ENCODE measurements around the gene KSR1. TPM values are rescaled to one million over a fixed set of nuclear protein-coding genes. Genes with fewer than 3 reads are reported as not detected.

KSR1 gene
- total and polyA plus RNA-seq, 10 of the 15 experiments (the other 5 are each of a cell fraction or from before 2014, with no cell fraction given): 0.97 to 66.6 (median 22.9) TPM

- ChIA-PET POLR2A (interaction anchor here (0.6 to 1.2 kb wide), 3 partner anchors 12 to 1288 kb away, joined by 3 to 4 read pairs (median 4); no protein-coding TSS in a partner anchor), CTCF (interaction anchor here (0.7 to 1.9 kb wide), 3 partner anchors 9 to 111 kb away, joined by 3 to 7 read pairs (median 6); no protein-coding TSS in a partner anchor), RAD21 (ENCODE audit: unreplicated experiment) (interaction anchor here (1.1 kb wide), 1 partner anchor 8 kb away, joined by 3 read pairs; no protein-coding TSS in a partner anchor), SMC1A (ENCODE audit: uncharacterized antibody, unreplicated experiment) (interaction anchor here (0.7 to 8.9 kb wide), 2 partner anchors 15 to 55 kb away, joined by 3 to 56 read pairs; no protein-coding TSS in a partner anchor)
- Histone ChIP-seq H2AFZ (ENCODE audit: control insufficient read depth, low read depth, low read length) (no peak overlapping the region), H4K20me1 (ENCODE audit: control insufficient read depth, insufficient read depth) (no peaks in the 10 kb centered on the region), H3K4me3 (no peak overlapping the region), H3K27me3 (replicated peaks in 1 of 2; ENCODE audit: control insufficient read depth in 2 of 2, insufficient read depth in 2 of 2, low read length in 1 of 2) (no peaks in the 10 kb centered on the region), H3K9me3 (replicated peaks; ENCODE audit: control insufficient read depth, insufficient read depth, low read length) (peaks cover 11% of the 10 kb centered on the region; the same call in 2 of the 3 replicates), H3K36me3 (ENCODE audit: control insufficient read depth in 2 of 2, insufficient read depth in 2 of 2, low read length in 1 of 2) (peaks cover 2 to 20% of the 10 kb centered on the region in 2 experiments), H3K9ac (ENCODE audit: control insufficient read depth, insufficient read depth, low read length) (no peak overlapping the region), H3K4me2 (ENCODE audit: control insufficient read depth, insufficient read depth) (no peak overlapping the region), H3K27ac (ENCODE audit: control insufficient read depth, insufficient read depth) (no peak overlapping the region), H3K4me1 (ENCODE audit: control insufficient read depth, insufficient read depth, low read length) (peaks cover 12% of the 10 kb centered on the region), H3K79me2 (ENCODE audit: control insufficient read depth, insufficient read depth, low read length) (peaks cover 41% of the 10 kb centered on the region)
- intact Hi-C loops (cut with micrococcal nuclease; ENCODE audit: unreplicated experiment) (no loop called here), in situ Hi-C loops (cut with MboI) (loop anchor here (25.0 kb wide), 2 partner anchors 1073 to 1398 kb away; partner anchors contain the start of genes FLOT2, PIGS and UNC119)
- ATAC-seq (no peak), DNase-seq (ENCODE audit: low read depth, low spot score) (no peak), FAIRE-seq (no peak)
- 61% methylated on average over 7 of the region's 7 CpGs for WGBS (ENCODE audit: insufficient coverage, insufficient replicate concordance, low lambda C conversion rate, missing lambda C conversion rate)
- no TSS peak for BruUV-seq (replicated peaks)
- TF ChIP-seq CHD1 (IDR thresholded peaks at IDR 0.05; ENCODE audit: low read depth, low read length) (no peak), PKNOX1 (IDR thresholded peaks at IDR 0.05) (no peak), IKZF2 (IDR thresholded peaks at IDR 0.05) (no peak), RFX5 (IDR thresholded peaks at IDR 0.05; ENCODE audit: low read depth, low read length) (no peak), MEF2A (IDR thresholded peaks at IDR 0.05; ENCODE audit: insufficient read depth, low read depth, low read length) (no peak), E2F8 (IDR thresholded peaks at IDR 0.05; ENCODE audit: low read depth, partially characterized antibody) (no peak), PAX5 (IDR thresholded peaks at IDR 0.05; ENCODE audit: borderline replicate concordance, low read depth, low read length) (no peak), ZNF592 (IDR thresholded peaks at IDR 0.05) (no peak), MTA3 (IDR thresholded peaks at IDR 0.05; ENCODE audit: borderline replicate concordance, low read length) (no peak), TARDBP (IDR thresholded peaks at IDR 0.05; ENCODE audit: borderline replicate concordance) (no peak), KDM1A (IDR thresholded peaks at IDR 0.05; ENCODE audit: borderline replicate concordance) (no peak)
These were observed 32.9 kb downstream of the KSR1 start for GRCh38 chr17:27489045-27489715.

Measured in GM12878 (cell line).